SHP77 (cell line): Measurements from ENCODE around the gene INTS14.
"Not testable (repeated sequence)": the region's sequence is repeated elsewhere in the genome, so short reads cannot be mapped to it uniquely, and the experiment has no call there.

Source experiments
- DNase-seq, 2 experiments: peaks; one replicate each; lab custom pipeline; 2025; lab: John Stamatoyannopoulos, UW

The INTS14 gene

DNA sequence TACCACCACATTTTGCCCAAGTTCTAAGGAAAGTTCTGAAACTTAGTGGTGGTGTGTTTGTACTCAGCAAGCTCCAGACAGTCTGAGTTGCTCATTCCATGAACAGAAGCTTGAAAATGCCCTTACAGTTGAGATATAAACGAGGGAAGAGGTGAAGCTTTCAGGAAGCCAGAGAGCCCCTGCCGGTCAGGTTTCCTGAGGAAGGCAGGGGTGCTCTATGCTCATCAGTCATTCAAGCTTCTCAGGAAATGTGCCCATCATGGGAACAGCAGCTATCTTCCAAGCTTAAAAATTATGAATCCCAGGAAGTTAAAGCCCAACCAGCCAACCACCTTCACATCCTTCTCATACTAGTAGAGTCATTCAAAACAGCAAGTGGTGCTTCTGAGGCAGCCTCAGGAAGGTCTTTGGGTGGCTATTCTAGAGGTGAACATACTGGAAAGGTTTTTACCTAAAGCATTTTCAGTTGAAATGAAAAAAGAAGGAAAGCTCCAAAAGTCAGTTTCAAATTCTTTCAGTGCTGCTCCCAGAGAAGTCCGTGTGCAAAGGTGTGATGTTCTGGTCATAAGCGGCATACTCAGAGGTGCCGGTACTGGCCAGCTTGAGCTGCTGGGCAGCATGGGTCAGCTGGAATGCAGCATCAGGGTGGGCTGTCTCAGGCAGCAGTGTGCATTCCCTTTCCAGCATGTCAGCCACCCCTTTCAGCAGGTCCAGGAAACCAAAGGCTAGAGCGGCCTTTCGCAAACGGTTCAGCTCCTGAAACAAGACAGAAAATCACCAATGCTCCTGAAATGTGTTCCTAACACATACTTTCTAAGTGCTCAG is 31.8 kb downstream of the INTS14 start:
- no peak for DNase-seq

DNA sequence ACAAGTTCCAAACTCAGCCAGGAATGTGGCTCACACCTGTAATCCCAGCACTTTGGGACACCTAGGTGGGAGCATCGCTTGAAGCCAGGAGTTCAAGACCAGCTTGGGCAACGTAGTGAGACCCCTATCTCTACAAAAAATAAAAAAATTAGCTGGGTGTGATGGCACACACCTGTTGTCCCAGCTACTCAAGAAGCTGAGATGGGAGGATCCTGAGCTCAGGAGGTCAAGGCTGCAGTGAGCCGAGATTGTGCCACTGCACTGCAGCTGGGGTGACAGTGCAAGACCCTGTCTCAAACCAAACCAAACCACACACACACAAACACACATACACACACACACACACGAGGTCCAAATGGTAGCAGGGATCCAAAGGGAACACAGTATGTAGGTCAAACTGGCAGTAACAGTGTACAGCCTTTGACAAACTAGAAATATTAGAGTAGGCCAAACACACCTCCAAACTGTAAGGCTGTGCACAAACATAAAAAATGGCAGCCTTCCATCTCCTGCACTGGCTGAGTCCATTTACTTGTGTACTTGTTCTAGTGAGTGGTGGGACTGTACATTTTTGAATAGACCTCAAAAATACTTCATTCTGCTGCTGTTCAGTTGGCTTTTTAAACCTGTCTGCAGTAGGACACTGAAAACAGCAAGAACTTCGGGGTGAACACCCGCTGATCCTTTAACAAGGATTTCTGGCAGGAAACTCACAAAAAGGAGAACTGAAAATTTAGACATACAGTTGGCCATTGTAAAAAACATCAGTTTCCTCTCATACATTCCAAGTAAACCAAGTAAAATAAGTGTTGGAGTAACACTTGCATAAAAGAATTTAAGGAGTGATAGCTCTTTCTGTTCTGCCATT is 33.6 kb downstream of the INTS14 start:
- DNase-seq: no peak

DNA sequence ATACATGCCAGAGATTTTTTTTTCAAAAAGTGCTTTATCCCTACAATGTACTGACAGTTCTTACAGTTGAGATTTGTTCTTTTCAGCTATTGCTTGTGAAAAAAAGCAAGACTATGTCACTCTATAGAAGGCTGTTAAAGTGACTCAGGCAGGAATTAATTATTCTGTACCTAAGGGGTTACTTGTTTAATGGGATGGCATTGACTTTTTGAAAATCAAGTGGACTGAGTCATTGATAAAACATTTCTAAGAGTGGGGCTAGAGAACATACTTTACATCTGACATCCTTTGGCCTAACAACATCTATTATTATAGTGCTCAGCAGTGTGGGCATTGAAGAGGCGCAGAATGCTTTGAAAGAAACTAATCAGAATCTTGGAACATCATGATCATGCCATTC is 34.3 kb downstream of the INTS14 start:
- DNase-seq: no peak

DNA sequence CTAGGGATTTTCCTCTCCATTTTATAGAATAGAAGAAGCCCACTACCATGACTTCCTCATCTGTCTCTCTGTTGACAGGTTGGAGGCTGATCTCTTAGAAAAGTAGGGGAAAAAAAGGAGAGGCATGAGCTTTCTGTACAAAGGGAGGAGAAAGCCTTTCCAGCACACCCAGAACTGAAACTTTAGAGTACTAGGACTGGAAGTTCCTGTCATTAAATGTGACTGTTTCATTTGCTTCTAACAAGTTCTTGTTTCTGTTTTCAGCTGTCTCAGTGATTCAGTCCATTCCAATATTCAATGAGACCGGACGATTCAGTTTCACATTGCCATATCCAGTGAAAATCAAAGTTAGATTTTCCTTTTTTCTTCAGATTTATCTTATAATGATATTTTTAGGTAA is 39.0 kb downstream of the INTS14 start:
- no peak for DNase-seq

DNA sequence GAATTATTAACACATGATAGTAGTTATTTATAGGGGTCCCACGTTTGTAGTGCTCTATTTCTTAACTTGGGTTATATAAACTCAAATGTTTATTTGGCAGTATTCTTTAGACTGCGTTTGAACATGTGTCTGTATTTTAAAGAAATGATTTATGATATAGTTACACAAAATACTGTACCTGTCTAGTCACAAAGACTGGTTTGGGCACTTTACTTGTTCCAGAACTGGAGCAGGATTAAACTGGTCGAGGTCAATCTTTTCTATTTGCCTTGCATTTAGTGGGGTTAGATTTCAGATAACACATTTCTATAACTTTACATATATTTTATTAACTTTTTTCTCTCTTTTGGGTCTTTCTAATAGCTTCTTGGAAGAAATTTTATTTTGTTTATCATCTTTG is 41.2 kb downstream of the INTS14 start:
- DNase-seq: no peak

DNA sequence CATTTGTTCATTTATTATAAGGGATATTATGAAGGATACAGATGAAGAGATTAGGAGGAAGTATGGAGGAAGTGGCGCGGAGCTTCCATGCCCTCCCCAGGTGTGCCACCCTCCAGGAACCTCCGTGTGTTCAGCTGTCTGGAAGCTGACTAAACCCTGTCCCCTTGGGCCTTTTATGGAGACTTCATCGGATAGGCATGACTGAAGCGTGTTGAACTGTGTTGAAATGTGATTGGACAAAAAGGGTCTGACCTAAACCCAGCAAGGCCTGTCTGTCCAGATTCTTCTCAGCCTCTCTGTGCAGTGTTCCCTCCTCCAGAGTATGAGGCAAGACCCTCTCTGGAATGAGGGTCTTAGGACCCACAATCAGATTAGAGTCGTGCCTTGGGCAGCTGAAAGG is 49.0 kb downstream of the INTS14 start:
- DNase-seq: no peak

DNA sequence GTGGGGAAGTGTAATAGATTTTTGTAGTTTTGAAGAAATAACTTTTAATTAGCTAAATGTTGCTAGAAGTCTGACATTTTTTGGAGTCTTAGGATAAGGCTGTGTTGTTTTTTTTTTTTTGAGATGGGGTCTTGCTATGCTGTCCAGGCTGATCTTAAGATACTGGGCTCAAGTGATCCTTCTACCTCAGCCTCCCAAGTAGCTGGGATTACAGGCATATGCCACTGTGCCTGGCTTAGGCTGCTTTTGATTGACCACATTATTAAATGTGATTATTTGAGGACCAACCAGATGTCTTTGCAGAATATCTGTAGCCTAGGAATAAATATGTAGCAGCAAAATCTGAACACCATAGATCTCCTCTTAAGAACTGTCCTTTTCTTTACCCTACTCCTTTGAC is 51.0 kb downstream of the INTS14 start:
- no peak for DNase-seq

DNA sequence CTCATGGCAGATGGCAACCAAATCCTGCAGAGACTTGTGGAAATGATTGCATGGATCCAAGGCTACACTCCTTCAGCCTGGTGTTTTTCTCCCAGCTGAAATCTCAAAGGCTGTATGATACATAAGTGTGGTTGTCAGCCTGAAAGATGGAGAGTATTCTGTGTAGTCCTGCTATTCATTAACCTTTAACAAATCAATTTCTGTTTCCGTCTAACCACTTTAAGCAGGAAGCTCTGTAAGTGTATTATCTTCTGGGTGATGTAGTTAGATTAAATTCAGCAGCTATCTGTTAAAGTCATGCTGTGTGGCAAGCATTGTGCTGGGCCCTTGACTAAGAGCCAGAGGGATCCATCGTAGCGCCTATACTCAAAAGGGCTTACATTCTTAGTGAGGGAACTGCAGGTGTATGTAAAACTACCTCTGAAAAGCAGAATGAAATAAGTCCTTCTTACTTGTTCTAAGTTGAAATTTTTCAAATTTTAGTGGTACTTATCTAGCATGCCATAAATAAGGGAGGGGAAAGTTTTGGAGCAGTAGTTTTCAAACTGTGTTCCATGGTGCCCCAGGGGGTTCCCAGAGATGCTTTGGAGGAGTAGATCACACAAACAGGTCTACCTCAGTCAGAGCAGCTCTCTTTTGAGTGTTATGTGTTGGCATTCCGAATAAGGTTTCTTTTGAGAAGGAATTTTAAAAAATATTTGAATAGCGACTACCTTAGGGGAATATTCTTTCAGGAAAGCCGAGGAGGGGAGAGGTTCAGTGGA is 51.8 kb downstream of the INTS14 start:
- no peak for DNase-seq

DNA sequence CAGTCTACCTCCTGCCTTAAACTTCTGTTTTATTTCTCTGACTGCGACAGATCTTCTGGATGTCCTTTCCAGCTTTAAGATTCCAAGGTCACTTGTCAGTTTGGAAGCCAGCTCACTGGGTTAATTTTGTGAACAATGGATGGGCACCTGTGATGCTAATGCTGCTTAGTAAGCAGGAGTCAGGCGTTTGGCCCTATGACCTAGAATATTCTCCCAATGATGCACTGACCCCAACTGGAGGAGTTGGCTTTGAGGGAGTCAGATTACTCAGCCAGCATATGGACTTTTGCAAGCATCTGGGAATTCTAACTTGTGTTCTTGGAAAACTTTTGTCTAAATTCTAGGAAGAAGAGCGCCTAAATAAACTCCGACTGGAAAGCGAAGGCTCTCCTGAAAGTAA is 52.6 kb downstream of the INTS14 start:
- DNase-seq: no peak

DNA sequence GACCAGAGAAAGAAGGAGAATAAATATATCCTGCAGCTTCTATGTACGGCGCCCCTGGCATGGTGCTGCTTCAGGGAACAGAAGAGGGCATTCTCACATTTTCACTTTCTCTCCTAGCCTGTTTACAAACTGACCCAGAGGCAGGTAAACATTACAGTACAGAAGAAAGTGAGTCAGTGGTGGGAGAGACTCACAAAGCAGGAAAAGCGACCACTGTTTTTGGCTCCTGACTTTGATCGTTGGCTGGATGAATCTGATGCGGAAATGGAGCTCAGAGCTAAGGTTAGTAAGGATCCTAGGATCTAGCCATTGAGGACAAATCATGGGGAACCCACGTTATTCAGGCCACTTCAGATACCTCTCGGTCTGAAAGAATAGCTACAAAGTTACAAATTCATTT is 54.3 kb downstream of the INTS14 start:
- DNase-seq: no peak

DNA sequence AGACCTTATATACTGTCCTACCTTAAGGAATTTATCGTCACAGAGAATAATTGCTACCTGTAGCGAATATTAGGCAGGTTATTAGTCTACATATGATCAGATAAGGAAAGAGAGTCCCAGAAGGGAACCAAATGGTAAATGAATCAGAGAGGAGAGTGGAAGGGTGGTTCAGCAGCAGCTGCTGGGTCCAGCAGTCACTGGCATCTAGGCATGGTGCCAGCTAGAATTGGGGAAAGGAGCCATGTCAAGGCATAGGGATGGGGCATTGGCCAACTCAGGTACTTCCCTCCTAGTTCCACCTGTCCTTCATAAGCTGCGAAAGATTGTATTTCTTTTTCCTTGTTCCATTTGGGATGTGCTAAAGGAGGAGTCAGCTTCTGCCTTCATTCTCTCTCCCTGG is 57.2 kb downstream of the INTS14 start:
- DNase-seq: no peak

DNA sequence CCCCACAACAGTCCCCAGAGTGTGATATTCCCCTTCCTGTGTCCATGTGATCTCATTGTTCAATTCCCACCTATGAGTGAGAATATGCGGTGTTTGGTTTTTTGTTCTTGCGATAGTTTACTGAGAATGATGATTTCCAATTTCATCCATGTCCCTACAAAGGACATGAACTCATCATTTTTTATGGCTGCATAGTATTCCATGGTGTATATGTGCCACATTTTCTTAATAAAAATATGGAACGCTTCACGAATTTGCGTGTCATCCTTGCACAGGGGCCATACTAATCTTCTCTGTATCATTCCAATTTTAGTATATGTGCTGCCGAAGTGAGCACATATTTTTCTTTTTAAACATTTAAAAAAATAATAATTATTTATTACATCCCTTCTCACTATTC is 58.1 kb downstream of the INTS14 start:
- not testable (repeated sequence) for DNase-seq

DNA sequence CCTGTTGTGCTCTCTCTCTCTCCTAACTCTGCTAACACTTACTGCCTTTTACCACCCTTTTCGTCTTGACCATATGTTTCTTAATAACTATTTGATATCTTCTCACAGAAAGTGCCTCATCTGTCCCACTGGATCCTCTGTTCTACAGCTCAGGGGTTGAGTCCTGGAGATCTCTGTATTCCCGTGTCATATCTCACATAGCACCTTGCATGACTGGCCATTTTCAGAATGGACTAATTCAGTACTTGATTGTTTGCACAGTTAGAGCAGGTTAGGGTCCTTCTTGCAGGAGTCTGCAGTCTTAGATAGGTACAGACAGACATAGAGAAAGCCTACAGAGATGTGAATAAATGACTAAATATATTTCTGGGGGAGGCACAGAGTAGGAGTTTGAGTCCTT is 59.7 kb downstream of the INTS14 start:
- DNase-seq: no peak

DNA sequence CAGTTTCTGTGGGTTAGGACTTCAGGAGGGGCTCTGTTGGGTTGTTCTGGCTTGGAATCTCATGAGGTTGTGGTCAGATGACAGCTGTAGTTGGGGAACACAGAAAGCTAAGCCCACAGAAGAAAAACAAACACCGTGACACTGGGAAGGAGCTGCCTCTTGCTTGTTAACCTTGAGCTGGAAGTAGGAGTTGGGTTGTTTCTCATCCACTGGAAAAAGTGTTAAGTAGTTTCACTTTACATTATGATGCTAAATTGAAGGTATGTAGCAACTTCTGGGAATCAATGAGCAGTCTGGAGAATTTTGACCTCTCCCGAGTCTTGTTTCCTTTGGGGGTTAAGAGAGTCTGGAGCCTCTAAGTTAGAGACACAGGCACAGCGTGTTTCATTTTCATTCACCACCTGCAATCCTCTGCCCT is 60.2 kb downstream of the INTS14 start:
- DNase-seq: no peak

DNA sequence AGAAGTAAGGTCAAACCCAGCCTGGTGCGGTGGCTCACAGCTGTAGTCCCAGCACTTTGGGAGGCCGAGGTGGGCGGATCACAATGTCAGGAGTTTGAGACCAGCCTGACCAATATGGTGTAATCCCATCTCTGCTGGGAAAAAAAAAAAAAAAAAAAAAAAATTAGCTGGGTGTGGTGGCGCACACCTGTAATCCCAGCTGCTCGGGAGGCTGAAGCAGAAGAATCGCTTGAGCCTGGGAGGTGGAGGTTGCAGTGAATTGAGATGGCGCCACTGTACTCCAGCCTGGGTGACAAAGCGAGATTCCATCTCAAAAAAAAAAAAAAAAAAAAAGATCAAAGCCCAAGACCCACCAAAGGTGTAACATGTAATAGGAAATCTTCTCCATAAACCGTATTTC is 61.6 kb downstream of the INTS14 start:
- not testable (repeated sequence) for DNase-seq

DNA sequence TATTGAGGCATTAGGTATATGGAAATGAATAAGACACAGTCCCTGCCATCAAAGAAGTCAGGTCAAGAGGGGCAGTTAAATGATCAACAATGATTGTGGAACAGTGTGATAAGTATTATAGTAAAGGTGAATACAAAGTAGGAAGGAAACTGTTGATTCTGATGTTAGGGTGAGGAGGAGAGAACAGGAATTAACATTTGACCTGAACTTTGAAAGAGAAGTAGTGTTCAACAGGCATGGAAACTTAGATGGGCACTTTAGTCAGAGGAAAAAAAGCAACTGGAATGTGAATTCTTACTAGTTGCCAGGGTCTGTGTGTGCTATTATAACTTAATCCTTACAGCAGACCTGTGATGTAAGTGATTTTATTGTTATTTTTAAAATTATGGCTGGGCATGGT is 63.1 kb downstream of the INTS14 start:
- DNase-seq: no peak

DNA sequence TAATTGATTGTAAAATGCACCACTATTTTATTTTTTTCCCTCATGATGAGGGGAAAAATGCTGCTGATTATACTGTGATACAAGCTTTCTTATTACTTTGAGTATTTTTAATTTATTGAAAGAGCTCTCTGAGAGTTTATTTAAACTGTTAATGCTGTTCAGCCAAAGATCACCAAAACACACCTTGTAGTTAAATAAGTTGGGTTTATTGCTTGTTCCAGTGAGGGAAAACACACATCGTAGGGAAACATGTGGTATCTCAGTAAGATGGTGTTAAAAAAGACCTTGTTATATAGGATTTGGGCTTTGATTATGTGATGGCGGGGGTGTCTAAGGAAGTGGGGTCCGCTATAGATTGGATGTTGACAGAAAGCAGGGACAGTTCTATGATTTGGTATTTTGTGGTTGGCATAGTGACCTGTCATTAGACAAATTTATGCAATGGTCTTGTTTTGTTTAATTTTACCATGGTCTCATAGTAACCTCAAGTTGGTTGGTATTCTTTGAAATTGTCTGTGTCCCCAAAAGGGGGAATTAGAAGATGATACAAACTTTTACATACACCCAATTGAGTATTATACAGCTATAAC is 69.6 kb downstream of the INTS14 start:
- DNase-seq: no peak

DNA sequence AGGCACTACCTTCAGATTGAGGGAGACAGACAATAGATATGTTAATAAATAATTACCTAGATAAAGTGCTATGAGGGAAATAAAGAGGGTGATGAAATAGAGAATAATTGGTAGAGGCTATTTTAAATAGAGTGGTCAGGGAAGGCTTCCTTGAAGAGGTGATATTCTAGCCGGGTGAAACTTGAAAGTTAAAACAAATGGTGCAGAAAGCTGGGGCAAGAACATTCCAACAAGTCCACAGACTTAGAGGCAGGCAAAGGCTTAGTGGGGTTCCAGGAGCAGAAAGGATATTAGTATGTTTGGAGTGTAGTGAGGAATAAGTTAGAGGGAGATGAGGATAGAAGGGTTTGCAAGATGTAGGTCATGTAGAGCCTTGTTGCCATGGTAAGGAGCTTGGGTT is 70.6 kb downstream of the INTS14 start:
- no peak for DNase-seq

DNA sequence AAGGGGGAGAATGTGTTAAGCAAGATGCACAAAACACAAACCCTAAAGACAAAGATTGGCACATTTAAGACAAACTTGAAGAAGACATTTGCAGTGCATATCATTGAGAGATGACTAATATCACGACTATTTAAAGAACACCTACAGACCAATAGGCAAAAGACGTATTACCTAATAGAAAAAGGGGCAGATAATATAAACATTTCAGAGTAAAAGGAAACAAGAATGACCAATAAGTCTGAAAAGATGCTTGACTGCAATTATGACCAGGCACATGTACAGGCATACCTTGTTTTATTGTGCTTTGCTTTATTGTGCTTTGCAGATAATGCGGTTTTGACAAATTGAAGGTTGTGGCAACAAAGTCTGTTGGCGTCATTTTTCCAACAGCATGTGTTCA is 75.7 kb downstream of the INTS14 start:
- DNase-seq: no peak

DNA sequence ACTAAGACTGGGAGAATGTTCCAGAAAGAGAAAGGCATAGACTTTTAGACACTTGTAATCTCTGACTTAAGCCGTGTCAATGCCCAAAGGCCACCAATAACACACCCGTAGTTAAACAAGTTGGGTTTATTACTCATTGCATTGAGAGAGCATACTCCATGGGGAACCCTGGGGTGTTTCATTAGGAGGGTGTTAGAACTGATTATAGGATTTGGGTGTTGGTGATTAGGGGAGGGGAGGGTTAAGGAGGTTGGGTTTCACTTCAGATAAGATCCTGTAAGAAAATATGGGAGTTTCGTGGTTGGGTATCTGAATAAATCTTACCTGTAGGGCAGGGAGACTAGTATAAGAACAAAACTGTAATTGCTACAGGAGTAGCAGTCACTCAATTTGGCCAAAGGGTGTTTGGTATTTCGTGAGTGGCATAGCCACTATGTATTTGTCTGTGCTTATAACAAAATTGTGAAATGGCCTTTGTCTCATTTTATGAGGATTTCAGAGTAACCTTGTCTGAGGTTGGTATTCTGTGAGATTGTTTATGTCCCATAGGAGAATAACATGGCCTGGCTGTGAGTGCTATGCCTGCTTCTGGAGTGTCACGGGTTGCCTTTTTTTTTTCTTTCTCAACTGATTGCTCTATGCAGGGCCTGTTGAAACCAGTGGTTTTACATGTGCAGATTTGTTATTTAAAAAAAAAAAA is 77.7 kb downstream of the INTS14 start:
- DNase-seq: no peak

DNA sequence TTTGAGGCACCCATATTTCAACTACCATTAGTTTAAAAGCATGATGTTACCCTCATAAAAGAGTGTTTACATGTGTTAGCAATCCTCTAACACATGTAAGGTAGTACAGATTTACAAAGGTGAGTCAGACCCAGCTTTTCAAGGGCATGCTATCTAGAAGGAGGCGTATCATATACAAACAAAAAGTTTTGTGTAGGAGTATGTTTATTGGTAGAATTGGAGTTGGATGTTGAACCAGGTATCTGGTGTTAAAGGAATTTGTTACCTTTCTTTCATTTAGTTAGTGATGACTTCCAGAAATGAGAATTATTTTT is 78.2 kb downstream of the INTS14 start:
- no peak for DNase-seq
